NB4 (cell line): ENCODE measurements around the gene LRRC27.

Experiments used
- POLR2A ChIP-seq: IDR thresholded peaks from 2 replicates; pipeline ENCODE4 v1.6.1; 2011; ENCODE audit warnings: mild to moderate bottlenecking; ENCODE audit not compliant: insufficient read length; ENCODE audit errors: extremely low read depth
- TF ChIP-seq, protein P1 (sequence below): IDR thresholded peaks from one replicate; pipeline ENCODE4 v1.5.1; 2012; ENCODE audit warnings: low read depth, low read length

DNA sequence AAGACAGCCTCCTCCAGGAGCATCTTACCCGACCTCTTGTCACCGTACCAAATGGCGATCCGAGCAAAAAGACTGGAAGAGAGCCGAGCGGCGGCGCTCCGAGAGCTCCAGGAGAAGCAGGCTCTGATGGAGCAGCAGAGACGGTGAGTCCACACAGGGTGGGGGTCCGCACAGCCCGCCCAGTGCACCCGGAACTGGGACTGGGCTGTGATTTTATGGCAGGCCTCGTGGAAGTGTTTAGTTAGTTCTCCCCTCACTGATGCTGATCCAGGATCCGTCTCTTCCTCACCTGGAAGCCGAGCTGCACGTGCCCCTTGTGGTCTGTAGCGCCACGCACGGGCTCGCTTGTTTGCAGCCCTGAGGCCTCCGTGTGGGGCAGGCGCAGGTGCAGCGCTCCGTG lies 19.6 kb downstream of the LRRC27 start:
- TF ChIP-seq, protein P1, sequence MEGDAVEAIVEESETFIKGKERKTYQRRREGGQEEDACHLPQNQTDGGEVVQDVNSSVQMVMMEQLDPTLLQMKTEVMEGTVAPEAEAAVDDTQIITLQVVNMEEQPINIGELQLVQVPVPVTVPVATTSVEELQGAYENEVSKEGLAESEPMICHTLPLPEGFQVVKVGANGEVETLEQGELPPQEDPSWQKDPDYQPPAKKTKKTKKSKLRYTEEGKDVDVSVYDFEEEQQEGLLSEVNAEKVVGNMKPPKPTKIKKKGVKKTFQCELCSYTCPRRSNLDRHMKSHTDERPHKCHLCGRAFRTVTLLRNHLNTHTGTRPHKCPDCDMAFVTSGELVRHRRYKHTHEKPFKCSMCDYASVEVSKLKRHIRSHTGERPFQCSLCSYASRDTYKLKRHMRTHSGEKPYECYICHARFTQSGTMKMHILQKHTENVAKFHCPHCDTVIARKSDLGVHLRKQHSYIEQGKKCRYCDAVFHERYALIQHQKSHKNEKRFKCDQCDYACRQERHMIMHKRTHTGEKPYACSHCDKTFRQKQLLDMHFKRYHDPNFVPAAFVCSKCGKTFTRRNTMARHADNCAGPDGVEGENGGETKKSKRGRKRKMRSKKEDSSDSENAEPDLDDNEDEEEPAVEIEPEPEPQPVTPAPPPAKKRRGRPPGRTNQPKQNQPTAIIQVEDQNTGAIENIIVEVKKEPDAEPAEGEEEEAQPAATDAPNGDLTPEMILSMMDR: no peak
- no peak for TF ChIP-seq POLR2A
